ENCODE measurements around the gene YBX2. TPM values are rescaled to one million over a fixed set of nuclear protein-coding genes. Genes with fewer than 3 reads are reported as not detected.

The YBX2 gene
- polyA plus RNA-seq, 1 donor (not counting 4 experiments of a cell fraction or from before 2014, with no cell fraction given), result 0.05 TPM

- TF ChIP-seq, protein P1, sequence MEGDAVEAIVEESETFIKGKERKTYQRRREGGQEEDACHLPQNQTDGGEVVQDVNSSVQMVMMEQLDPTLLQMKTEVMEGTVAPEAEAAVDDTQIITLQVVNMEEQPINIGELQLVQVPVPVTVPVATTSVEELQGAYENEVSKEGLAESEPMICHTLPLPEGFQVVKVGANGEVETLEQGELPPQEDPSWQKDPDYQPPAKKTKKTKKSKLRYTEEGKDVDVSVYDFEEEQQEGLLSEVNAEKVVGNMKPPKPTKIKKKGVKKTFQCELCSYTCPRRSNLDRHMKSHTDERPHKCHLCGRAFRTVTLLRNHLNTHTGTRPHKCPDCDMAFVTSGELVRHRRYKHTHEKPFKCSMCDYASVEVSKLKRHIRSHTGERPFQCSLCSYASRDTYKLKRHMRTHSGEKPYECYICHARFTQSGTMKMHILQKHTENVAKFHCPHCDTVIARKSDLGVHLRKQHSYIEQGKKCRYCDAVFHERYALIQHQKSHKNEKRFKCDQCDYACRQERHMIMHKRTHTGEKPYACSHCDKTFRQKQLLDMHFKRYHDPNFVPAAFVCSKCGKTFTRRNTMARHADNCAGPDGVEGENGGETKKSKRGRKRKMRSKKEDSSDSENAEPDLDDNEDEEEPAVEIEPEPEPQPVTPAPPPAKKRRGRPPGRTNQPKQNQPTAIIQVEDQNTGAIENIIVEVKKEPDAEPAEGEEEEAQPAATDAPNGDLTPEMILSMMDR (optimal IDR thresholded peaks at IDR 0.05 in 1 of 3, IDR thresholded peaks at IDR 0.05 in 1 of 3, conservative IDR thresholded peaks at IDR 0.05 in 1 of 3; ENCODE audit: extremely low read depth in 1 of 3, insufficient read depth in 2 of 3, low read length in 3 of 3), result no peak
- TF ChIP-seq EZH2 (IDR thresholded peaks at IDR 0.05; ENCODE audit: low read length), result no peak
- Histone ChIP-seq H3K79me2 (ENCODE audit: control insufficient read depth, insufficient read depth, low read length) (peaks cover 42% of the 10 kb centered on the region), H3K27me3 (ENCODE audit: control insufficient read depth, extremely low read depth, insufficient read depth, low read length) (no peaks in the 10 kb centered on the region), H3K9me1 (ENCODE audit: control insufficient read depth, extremely low read depth, insufficient read depth, low read length) (no peaks in the 10 kb centered on the region), H4K20me1 (ENCODE audit: control insufficient read depth, extremely low read depth, insufficient read depth, low read length) (peaks cover 32% of the 10 kb centered on the region), H3K9ac (ENCODE audit: control insufficient read depth, extremely low read depth, insufficient read depth, low read length) (peak within 1 kb of the TSS; percentile 100), H3K4me2 (ENCODE audit: control insufficient read depth, extremely low read depth, insufficient read depth, low read depth, low read length) (peak within 1 kb of the TSS; percentile 94), H3K27ac (ENCODE audit: control insufficient read depth, insufficient read depth, low read length) (peak within 1 kb of the TSS; percentile 99), H3K36me3 (ENCODE audit: control insufficient read depth in 2 of 2, extremely low read depth in 1 of 2, insufficient read depth in 2 of 2, low read length in 2 of 2) (peaks cover 20 to 30% of the 10 kb centered on the region in 2 experiments), H3K4me1 (ENCODE audit: control insufficient read depth, extremely low read depth, insufficient read depth, low read length) (peaks cover 23% of the 10 kb centered on the region), H3K4me3 (ENCODE audit: control insufficient read depth in 2 of 3, extremely low read depth in 1 of 3, insufficient read depth in 2 of 3, low read depth in 1 of 3, low read length in 3 of 3) (peak within 1 kb of the TSS; percentile 93 to 99 (median 95)), H3K9me3 (ENCODE audit: control insufficient read depth, low read depth, low read length) (no peaks in the 10 kb centered on the region), H2AFZ (ENCODE audit: control insufficient read depth, low read length) (peak within 1 kb of the TSS; percentile 97)
- peak; percentile 99 for DNase-seq (ENCODE audit: low read depth, low spot score)
- dilution Hi-C loops (cut with MboI; ENCODE audit: extremely low pct_ligation_motif_present, low sequenced_read_pairs), result no loop called here
- peak; percentile 94 for FAIRE-seq
Measured at GRCh38 chr17:7306911-7307685, 12.7 kb upstream of the YBX2 start, which contains the start of gene EIF5A. Gene EIF5A (plus strand): TSS chr17:7307628. CDS start chr17:7309636, 2,008 bp downstream.

GRCh38 chr17:7304179-7304578 lies 9.7 kb upstream of the YBX2 start:
- H2AFZ ChIP-seq (ENCODE audit: control insufficient read depth, low read length), result no peak overlapping the region
- H3K27me3 ChIP-seq (ENCODE audit: control insufficient read depth, extremely low read depth, insufficient read depth, low read length), result no peaks in the 10 kb centered on the region
- no peak overlapping the region for H3K4me2 ChIP-seq (ENCODE audit: control insufficient read depth, extremely low read depth, insufficient read depth, low read depth, low read length)
- H3K9ac ChIP-seq (ENCODE audit: control insufficient read depth, extremely low read depth, insufficient read depth, low read length), result no peak overlapping the region
- FAIRE-seq (no peak), DNase-seq (ENCODE audit: low read depth, low spot score) (no peak)
- peaks cover 1 to 2% of the 10 kb centered on the region in 2 experiments for H3K36me3 ChIP-seq (ENCODE audit: control insufficient read depth in 2 of 2, extremely low read depth in 1 of 2, insufficient read depth in 2 of 2, low read length in 2 of 2)
- no peak overlapping the region for H3K4me3 ChIP-seq (ENCODE audit: control insufficient read depth in 2 of 3, extremely low read depth in 1 of 3, insufficient read depth in 2 of 3, low read depth in 1 of 3, low read length in 3 of 3)
- H3K27ac ChIP-seq (ENCODE audit: control insufficient read depth, insufficient read depth, low read length), result no peak overlapping the region
- H3K79me2 ChIP-seq (ENCODE audit: control insufficient read depth, insufficient read depth, low read length), result peaks cover 17% of the 10 kb centered on the region
- no peaks in the 10 kb centered on the region for H3K9me1 ChIP-seq (ENCODE audit: control insufficient read depth, extremely low read depth, insufficient read depth, low read length)
- H4K20me1 ChIP-seq (ENCODE audit: control insufficient read depth, extremely low read depth, insufficient read depth, low read length), result peaks cover 8% of the 10 kb centered on the region
- dilution Hi-C loops (cut with MboI; ENCODE audit: extremely low pct_ligation_motif_present, low sequenced_read_pairs), result no loop called here
- no peak for TF ChIP-seq EZH2 (IDR thresholded peaks at IDR 0.05; ENCODE audit: low read length)
- TF ChIP-seq, protein P1 (optimal IDR thresholded peaks at IDR 0.05 in 1 of 3, IDR thresholded peaks at IDR 0.05 in 1 of 3, conservative IDR thresholded peaks at IDR 0.05 in 1 of 3; ENCODE audit: extremely low read depth in 1 of 3, insufficient read depth in 2 of 3, low read length in 3 of 3), result no peak
- H3K9me3 ChIP-seq (ENCODE audit: control insufficient read depth, low read depth, low read length), result no peaks in the 10 kb centered on the region
- peaks cover 5% of the 10 kb centered on the region for H3K4me1 ChIP-seq (ENCODE audit: control insufficient read depth, extremely low read depth, insufficient read depth, low read length)
